Loucy (cell line): ENCODE measurements around the gene KCNH4.
"Not testable (repeated sequence)": the region's sequence is repeated elsewhere in the genome, so short reads cannot be mapped to it uniquely, and the experiment has no call there.

Source experiments
- H2AFZ ChIP-seq: fragments of 200-600 bp; sonication (generic); 2 replicates; pipeline ENCODE4 v1.6.0; 2016; ENCODE audit warnings: antibody characterized with exemption, mild to moderate bottlenecking, low read length, moderate library complexity
- H3F3A ChIP-seq: fragments of 200-600 bp; 2 replicates; pipeline ENCODE4 v1.6.0; 2016; ENCODE audit warnings: antibody characterized with exemption, low read depth, mild to moderate bottlenecking
- H3K27me3 ChIP-seq: fragments of 200-600 bp; sonication (generic); 2 replicates; pipeline ENCODE4 v1.6.1; 2014; ENCODE audit warnings: low read length, mild to moderate bottlenecking; ENCODE audit not compliant: insufficient read depth, poor library complexity, severe bottlenecking
- H3K36me3 ChIP-seq: fragments of 200-600 bp; sonication (generic); 2 replicates; pipeline ENCODE4 v1.6.1; 2016; ENCODE audit warnings: low read length; ENCODE audit not compliant: insufficient read depth
- H3K4me1 ChIP-seq: fragments of 200-600 bp; sonication (generic); 2 replicates; pipeline ENCODE4 v1.5.1; 2014; ENCODE audit warnings: low read length, mild to moderate bottlenecking; ENCODE audit not compliant: insufficient read depth, poor library complexity, severe bottlenecking
- H3K4me2 ChIP-seq: fragments of 200-600 bp; sonication (generic); 2 replicates; pipeline ENCODE4 v1.6.0; 2014; ENCODE audit warnings: antibody characterized with exemption, low read length, low read depth, mild to moderate bottlenecking; ENCODE audit not compliant: poor library complexity, severe bottlenecking
- H3K4me3 ChIP-seq: fragments of 200-600 bp; sonication (generic); 2 replicates; pipeline ENCODE4 v1.5.1; 2014; ENCODE audit warnings: low read length, mild to moderate bottlenecking, mixed read lengths; ENCODE audit not compliant: poor library complexity, severe bottlenecking
- H3K79me2 ChIP-seq: fragments of 200-600 bp; sonication (generic); 2 replicates; pipeline ENCODE4 v1.6.1; 2014; ENCODE audit warnings: low read length; ENCODE audit not compliant: insufficient read depth
- H3K9ac ChIP-seq: fragments of 200-600 bp; sonication (generic); 2 replicates; pipeline ENCODE4 v1.6.0; 2014; ENCODE audit warnings: mild to moderate bottlenecking, low read depth, low read length, moderate library complexity; ENCODE audit not compliant: poor library complexity, severe bottlenecking
- H3K9me2 ChIP-seq: fragments of 200-600 bp; sonication (generic); replicated peaks from 2 replicates; pipeline ENCODE4 v1.6.1; 2016; ENCODE audit warnings: low read depth, low read length, mixed read lengths
- H3K9me3 ChIP-seq: fragments of 200-600 bp; sonication (generic); 2 replicates; pipeline ENCODE4 v1.6.1; 2014; ENCODE audit warnings: mild to moderate bottlenecking, antibody characterized with exemption, low read length, low read depth; ENCODE audit not compliant: insufficient read depth
- H4K20me1 ChIP-seq: fragments of 200-600 bp; sonication (generic); 2 replicates; pipeline ENCODE4 v1.6.0; 2014; ENCODE audit warnings: antibody characterized with exemption, low read length, mild to moderate bottlenecking; ENCODE audit not compliant: insufficient read depth, poor library complexity, severe bottlenecking
- EZH2phosphoT487 ChIP-seq: fragments of 200-600 bp; IDR thresholded peaks from 2 replicates; pipeline ENCODE4 v1.6.1; 2018; ENCODE audit warnings: antibody characterized with exemption, mild to moderate bottlenecking, moderate library complexity, borderline replicate concordance
- TF ChIP-seq, protein P1 (sequence below): fragments of 200-600 bp; sonication (generic); conservative IDR thresholded peaks from 2 replicates; pipeline ENCODE4 v1.5.1; 2014; ENCODE audit warnings: mild to moderate bottlenecking, antibody characterized with exemption, low read length

Gene KCNH4

DNA sequence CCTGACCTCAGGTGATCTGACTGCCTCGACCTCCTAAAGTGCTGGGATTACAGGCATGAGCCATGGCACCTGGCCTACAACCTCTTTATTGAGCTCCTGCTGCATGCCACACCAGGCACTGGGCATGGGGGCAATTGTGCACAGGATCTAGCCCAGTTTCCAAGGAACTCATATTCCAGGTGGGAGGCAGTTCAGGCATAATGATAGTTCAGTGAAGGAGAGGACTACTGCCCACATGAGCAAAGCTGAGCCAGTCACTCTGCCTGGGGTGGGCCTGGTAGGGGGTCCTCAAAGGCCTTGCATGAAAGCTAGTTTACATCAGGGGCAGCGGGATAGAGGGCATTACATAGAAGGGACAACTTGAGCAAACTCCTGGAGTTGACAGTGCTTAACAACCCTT, 6.9 kb upstream of the KCNH4 start:
- H2AFZ ChIP-seq: no peak overlapping the region
- H3K9ac ChIP-seq: no peak overlapping the region
- no peaks in the 10 kb centered on the region for H3F3A ChIP-seq
- no peaks in the 10 kb centered on the region for H3K9me3 ChIP-seq
- H3K79me2 ChIP-seq: no peaks in the 10 kb centered on the region; the same call in 1 of the 2 replicates
- H3K4me2 ChIP-seq: no peak overlapping the region
- no peaks in the 10 kb centered on the region for H3K9me2 ChIP-seq
- no peaks in the 10 kb centered on the region for H3K27me3 ChIP-seq
- H4K20me1 ChIP-seq: no peaks in the 10 kb centered on the region
- no peak for TF ChIP-seq EZH2phosphoT487
- H3K36me3 ChIP-seq: no peaks in the 10 kb centered on the region
- H3K4me3 ChIP-seq: no peak overlapping the region
- peaks cover 11% of the 10 kb centered on the region for H3K4me1 ChIP-seq

DNA sequence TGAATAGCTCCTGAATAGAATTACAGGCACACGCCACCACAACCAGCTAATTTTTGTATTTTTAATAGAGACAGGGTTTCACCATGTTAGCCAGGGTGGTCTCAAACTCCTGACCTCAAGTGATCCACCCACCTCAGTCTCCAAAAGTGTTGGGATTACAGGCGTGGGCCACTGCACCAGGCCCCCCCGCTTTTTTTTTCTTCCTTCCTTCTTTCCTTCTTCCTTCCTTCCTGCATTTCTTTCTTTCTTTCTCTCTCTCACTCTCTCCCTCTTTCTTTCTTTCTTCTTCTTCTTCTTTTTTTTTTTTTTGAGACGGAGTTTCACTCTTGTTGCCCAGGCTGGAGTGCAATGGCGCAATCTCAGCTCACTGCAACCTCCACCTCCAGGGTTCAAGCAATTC, 5.2 kb upstream of the KCNH4 start:
- not testable (repeated sequence) for H3K4me3 ChIP-seq, H3K9me3 ChIP-seq, H3K9ac ChIP-seq, H4K20me1 ChIP-seq, H2AFZ ChIP-seq, H3K4me2 ChIP-seq, H3K27me3 ChIP-seq, H3K79me2 ChIP-seq, H3K9me2 ChIP-seq, H3K36me3 ChIP-seq, H3F3A ChIP-seq
- H3K4me1 ChIP-seq: peaks cover 15% of the 10 kb centered on the region

DNA sequence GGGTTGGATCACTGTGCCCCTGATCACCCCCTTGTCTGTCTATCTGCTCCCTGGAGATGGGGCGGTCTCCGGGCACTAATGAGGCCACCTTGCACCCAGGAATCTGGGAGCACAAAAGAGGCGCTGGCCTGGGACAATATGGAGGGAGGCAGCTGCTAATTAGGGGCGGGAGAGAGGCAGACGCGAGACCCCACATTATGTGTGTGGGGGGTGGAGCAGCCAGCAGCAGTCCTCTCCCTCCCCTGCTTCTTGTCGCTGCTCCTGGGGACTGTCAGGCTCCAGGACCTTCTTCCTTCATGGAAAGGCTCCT, 4.6 kb upstream of the KCNH4 start:
- H3K36me3 ChIP-seq: no peaks in the 10 kb centered on the region

DNA sequence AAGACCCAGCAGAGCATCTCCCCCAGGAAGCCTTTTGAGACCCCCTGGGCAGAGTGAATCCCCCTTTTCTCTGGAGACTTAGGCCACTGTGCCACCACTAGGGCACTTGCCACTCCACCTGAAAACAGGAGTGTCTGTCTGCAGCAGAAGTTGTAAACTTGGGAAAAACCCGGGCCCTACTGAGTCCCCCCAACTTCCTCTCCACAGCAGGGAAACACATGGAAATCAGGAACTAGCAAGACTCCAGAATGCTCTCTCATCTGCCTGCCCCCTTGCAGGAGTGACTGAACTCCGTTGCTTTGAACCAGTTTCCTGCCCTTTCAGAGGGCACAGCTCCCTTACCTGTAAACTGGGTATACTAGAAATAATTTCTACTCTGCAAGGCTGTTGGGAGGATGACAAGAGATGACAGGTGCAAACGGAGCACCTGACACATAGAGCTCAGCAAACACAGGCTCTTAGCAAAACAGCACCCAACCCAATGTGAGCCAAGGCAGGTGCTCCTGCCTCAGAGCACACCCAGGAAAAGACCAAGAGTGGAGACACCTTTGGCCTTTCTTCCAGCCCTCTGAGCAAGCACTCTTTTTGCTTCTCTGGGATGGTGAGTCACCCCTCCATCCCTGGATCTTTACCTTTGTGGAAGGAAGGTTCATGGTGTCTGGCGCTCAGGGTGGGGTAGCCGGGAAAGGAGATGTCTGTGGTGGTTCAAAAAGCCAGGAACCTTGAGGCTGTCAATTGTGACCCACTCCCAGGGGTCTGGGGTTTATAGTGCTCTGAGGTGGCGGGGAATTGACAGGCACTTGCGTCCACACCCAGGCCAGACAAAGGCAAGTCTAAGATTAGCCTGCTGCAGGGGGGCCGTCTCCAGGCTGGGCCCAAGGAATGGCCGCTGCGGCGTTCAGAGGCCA, 4.0 kb upstream of the KCNH4 start, which contains the start of gene HCRT:
HCRT (minus strand) TSS at position 740 of the 908 bp plus-strand sequence; CDS start at position 653, 87 bp downstream.
- no peaks in the 10 kb centered on the region; the same call in 1 of the 2 replicates for H3K79me2 ChIP-seq
- TF ChIP-seq EZH2phosphoT487: no peak
- TF ChIP-seq, protein P1, sequence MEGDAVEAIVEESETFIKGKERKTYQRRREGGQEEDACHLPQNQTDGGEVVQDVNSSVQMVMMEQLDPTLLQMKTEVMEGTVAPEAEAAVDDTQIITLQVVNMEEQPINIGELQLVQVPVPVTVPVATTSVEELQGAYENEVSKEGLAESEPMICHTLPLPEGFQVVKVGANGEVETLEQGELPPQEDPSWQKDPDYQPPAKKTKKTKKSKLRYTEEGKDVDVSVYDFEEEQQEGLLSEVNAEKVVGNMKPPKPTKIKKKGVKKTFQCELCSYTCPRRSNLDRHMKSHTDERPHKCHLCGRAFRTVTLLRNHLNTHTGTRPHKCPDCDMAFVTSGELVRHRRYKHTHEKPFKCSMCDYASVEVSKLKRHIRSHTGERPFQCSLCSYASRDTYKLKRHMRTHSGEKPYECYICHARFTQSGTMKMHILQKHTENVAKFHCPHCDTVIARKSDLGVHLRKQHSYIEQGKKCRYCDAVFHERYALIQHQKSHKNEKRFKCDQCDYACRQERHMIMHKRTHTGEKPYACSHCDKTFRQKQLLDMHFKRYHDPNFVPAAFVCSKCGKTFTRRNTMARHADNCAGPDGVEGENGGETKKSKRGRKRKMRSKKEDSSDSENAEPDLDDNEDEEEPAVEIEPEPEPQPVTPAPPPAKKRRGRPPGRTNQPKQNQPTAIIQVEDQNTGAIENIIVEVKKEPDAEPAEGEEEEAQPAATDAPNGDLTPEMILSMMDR: no peak
- H3K4me2 ChIP-seq: peak within 1 kb of the TSS; percentile 84
- no peaks in the 10 kb centered on the region for H3F3A ChIP-seq
- no peaks in the 10 kb centered on the region for H3K9me3 ChIP-seq
- peak within 1 kb of the TSS; percentile 37 for H3K9ac ChIP-seq
- H3K4me3 ChIP-seq: peak within 1 kb of the TSS; percentile 76
- no peaks in the 10 kb centered on the region for H3K27me3 ChIP-seq
- H2AFZ ChIP-seq: peak within 1 kb of the TSS; percentile 84; the same call in 1 of the 2 replicates
- peaks cover 15% of the 10 kb centered on the region for H3K4me1 ChIP-seq
- H3K9me2 ChIP-seq: no peaks in the 10 kb centered on the region
- no peaks in the 10 kb centered on the region for H4K20me1 ChIP-seq
- no peaks in the 10 kb centered on the region for H3K36me3 ChIP-seq

More for the DNA sequence above, 4.6 kb upstream of the KCNH4 start:
- Histone ChIP-seq H3K4me2 (no peak overlapping the region), H4K20me1 (no peaks in the 10 kb centered on the region), H3K9me2 (no peaks in the 10 kb centered on the region), H3K4me3 (no peak overlapping the region), H3K9ac (no peak overlapping the region), H2AFZ (no peak overlapping the region), H3K9me3 (no peaks in the 10 kb centered on the region), H3K27me3 (no peaks in the 10 kb centered on the region), H3K79me2 (no peaks in the 10 kb centered on the region; the same call in 1 of the 2 replicates), H3F3A (no peaks in the 10 kb centered on the region), H3K4me1 (peaks cover 15% of the 10 kb centered on the region)
- TF ChIP-seq, protein P1: no peak
- no peak for TF ChIP-seq EZH2phosphoT487
